Left kidney (tissue), 2 donors: ENCODE measurements around the gene CTNNA2. TPM values are rescaled to one million over a fixed set of nuclear protein-coding genes. Genes with fewer than 3 reads are reported as not detected.

Experiments used
- DNase-seq: peaks from one replicate; pipeline ENCODE4 v3.0.0-alpha.2; 2013
- polyA plus RNA-seq: library from polyadenylated mRNA; unstranded; fragments of 120-200 nt; gene quantifications from one replicate; pipeline ENCODE4 v1.2.1, GENCODE V29; 2013; ENCODE audit not compliant: insufficient read length

The CTNNA2 gene
- polyA plus RNA-seq, 1 donor = 3.9 TPM

DNA sequence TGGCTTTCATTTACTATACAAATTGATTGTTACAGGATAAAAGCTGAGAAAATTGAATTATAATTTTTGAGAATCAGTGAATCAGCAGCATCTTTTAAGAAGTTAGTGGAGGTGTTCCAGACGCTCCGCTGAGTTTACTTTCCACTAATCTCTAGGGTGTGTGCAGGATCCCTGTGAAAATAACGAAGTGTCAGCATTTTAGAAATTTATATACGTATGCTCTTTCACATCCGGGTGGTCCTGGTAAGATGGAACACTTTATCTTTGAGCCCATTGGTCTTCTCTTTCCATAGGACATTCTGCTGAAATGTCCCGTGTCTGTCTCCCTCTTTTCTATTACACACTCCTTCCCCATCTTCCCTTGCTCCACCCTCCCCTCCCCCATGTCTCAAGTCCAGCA, 1060.3 kb downstream of the CTNNA2 start:
- DNase-seq = no peak

DNA sequence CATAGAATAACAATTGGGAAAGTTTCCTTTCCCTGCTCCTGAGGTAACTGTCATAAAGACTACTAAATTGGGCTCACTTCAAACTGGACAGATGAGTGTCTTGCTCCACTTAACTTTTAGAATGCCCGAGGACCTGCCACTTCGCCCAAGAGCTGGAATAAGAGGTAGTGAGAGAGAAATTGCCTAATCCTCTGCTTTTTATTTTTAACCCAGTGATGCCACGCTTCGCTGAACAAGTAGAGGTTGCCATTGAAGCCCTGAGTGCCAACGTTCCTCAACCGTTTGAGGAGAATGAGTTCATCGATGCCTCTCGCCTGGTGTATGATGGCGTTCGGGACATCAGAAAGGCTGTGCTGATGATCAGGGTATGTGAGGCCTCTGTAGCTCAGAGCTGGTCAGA, 1061.1 kb downstream of the CTNNA2 start:
- no peak for DNase-seq

DNA sequence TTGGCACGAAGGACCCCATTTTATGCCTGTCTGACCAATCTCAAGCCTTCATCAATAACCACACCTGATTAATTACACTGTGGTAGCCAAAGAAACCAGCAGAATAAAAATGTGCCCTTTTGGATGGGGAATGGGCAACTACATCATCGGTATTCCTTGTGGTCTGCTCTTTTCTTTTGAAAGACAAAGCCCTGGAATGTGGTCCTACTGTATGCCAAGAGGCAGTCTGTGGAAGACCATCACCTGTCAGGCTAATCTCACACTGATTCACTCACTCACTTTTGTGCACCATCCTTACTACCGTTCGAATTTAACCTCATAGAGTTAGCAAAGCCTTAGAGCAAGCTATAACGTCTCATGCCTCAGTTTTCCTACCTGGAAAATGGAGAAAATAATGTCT, 1066.9 kb downstream of the CTNNA2 start:
- no peak for DNase-seq

DNA sequence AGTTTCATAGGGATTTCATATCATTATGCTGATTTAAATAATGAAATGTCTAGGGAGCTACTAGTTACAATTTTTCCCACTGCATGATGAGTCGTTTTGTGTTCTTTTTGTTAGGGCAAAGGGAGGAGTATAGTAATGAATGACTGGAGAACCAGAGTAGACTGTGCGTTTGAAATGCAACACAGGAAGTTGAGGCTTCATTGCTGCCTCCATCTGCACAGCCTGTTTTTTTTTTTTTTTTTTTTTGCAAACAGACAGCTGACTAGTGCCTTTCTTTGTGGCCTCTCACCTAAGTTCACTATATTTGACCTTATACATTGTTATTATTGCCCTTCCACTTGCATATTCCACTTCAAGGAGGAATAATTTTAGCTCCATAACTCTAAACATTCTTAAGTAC, 1078.4 kb downstream of the CTNNA2 start:
- DNase-seq = no peak

DNA sequence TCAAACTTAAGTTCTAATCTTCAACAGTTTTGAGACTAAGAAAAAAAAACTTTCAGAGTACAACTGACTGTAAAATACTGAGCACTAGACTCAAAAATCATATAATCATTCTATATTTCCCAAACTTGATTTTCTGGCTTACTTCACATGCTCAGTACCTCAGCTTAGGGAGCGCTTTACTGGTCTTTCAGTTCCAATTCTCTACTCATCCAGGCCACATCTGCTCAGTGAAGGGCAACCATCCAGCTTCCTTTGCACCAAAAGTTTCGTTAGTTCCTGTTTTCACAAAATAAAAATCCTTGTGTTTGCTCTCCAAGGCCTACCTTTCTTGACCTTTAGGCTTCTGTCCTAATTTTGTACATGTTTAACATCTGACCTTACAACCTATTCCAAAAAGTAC, 1079.3 kb downstream of the CTNNA2 start:
- no peak for DNase-seq

DNA sequence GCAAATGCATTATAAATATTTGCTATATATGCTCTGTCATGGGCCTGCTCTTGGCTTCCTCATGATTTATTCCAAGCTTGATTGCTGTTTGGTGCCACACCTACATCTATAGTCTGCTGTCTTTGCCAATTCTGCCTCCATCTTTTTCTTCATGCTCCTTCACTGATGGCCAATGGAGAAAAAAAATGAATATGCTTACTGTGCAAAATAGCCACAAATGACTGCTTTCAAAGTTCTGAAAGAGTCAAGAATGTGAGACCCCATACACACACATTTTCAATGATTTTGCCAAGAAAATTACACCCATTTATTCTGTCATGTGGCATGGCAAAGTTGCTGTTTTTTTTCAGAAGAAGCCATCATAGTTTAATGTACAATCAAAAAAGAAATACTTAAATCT, 1097.3 kb downstream of the CTNNA2 start:
- no peak for DNase-seq

DNA sequence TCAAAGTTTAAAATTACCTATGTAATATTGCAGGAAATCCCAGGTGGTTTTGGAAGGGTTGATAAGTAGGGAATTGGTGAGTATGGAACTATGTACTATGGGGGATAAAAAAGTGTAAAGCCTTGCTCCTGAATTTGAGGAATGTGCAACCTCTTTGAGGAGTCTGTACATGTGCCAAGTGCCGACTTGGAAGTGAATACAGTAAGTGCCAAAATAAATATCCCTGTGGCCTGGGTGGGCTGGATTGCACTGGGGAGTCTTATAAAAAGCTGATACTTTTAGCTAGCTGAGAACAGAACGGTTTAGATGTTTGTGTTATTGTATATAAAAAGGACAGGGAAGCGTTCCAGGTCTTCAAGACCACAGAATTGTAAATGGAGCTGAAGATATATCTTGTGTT, 1108.8 kb downstream of the CTNNA2 start:
- DNase-seq = no peak

DNA sequence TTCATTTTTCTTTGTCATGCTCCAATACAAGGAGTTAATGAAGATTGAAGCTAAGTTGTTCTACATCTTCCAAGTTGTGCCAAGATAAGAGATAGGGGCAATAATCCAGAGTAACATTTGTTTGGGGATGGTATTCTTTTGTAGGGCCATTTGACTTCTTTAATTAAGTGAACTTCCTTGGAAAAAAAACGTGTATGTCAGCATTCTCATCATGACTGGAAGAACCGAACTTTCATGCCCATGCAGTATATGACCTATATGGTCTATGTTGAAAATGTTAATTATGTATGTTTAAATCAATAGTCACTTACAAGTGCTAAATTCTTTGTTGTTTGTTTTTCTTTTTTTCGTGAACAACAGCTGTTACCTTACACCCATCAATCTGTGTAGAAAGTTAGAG, 1111.2 kb downstream of the CTNNA2 start:
- DNase-seq = no peak

DNA sequence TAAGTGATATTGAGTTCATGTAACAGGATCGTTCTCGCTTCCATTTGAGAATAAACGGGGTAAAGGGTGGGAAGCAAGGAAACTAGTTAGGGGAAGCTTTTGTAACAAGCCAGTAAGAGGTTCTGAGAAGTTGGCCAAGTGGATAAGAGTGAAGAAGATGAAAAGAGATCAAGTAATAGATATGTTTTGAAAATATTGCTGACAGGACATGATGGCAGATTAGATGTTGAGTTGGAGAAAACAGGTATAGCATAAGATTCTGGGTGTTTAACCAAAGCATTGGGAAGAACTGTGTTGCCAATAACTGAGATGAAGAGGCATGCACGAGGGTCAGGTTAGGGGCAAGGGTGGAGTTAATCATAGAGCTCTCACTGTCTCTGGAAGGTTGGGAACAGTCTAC, 1121.7 kb downstream of the CTNNA2 start:
- DNase-seq = no peak

DNA sequence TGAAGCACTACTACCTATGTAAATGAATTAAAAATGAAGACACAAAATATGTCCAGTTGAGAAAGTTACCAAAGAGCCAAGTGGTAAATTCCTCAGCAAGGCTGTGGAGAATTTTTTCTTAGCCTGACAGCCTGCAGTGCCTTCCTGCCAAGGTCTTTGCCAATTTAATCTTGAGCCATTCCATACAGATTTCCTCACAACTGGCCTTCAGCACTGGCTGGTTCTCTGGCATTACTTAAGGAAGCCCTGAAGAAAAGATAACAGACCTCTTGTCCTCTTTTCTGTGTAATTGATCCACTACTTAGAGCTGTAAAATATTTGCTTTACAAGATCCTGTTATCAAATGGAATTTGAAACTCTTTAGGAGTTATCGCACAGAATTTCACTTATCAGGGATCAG, 1125.9 kb downstream of the CTNNA2 start:
- DNase-seq = no peak

DNA sequence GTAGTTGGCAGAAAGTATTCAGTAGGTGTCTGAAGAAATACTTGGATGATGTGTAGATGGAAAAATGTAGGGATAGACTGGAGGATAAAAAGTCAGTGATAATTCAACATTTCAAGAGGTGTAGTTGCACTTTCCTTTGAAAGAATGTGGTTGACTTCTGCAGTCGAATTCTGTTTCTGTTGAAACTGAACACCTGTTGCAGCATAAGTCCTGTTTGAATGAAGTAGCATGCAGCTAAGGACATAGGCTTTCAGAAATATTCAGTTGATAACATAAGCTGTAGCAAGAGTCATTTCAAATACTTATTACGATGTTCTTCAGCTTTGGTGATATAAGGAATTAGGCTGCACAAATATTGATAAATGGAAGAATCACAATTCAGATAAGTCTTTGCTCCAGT, 1129.6 kb downstream of the CTNNA2 start:
- no peak for DNase-seq

DNA sequence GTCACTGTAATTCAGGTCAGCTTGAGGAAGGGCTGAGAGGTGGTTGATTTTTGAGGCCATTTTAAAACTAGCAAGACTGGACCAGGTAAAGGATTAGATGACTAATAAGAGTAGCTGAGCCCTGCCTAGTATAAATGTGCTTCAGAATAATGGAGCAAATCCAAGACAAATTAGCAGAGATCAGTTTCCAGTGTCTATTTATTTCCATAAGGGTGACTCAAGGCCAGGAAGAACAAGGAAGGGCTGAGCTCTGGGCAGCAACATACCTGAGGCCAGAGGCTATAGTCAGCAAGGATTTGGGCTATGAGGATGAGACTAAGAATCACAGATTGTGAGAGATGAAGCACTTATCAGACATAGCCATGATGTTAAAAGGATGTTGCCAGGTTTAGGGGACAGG, 1130.7 kb downstream of the CTNNA2 start:
- DNase-seq = no peak

DNA sequence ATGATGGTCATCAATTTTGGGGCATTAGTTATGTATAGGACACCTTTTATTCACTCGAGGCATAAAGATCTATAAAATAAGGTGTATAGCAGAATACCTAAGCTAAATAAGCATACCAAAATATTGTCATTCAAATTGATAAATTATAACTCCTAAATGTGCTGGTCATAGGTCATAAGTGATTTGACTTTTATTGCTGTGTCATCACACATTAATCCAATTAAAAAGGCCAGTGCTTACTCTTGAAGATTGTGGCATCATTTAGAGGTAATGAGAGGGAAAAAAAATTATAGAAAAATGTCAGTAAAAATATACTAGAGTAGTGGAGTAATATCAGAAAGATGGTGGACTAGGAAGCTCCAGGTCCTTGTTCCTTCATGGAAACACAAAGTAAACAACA, 1138.6 kb downstream of the CTNNA2 start:
- DNase-seq = no peak

DNA sequence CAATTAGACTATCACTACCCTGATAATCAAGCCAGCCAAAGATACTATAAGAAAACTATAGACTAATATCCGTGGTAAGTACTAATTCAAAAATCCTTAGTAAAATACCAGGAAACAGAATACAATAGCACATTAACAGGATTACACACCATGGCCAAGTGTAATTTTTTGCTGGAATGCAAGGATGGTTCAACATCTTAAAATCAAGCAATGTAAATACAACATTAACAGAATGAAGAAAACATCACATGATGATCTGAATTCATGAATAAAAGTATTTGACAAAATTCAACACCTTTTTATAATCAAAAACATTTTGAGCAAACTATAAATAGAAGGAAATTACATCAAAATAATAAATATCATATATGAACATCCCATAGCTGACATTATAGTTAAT, 1142.4 kb downstream of the CTNNA2 start:
- DNase-seq = no peak

DNA sequence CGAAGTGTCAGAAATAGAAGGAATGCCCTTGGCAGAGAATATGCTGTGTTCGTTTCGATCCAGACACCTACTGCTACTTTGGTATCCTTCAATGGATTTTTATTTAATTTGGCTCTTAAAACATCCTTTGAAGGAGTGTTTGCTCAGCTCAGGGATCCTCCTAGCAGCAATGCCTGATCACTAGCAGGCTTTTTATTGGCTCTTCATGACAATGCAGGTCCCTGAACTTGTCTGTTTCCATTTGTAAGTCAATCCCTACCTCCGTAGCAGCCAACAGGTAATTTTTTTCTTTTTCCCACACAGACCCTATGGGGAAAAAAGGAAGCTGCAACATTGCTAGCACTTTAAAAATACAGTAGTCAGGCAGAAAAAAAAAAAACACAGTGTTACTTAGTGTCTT, 1157.9 kb downstream of the CTNNA2 start:
- no peak for DNase-seq

DNA sequence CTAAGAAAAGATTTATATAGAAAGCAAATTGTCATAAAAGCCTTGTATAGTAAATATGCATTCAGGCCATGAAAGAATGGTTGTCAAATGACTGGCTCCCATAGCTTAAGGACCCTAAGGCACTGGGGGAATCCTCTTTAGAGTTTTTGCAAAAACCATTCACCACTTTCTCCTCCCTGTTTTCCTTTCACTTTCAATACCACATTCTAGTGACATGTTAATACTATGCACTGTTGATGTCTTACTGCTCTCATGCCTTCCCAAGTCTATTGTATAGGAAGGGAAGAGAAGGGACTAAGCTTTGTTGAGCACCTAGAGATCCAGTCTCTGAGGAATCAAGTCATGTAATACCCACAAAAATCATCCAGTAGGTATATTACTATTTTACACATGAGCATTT, 1174.7 kb downstream of the CTNNA2 start:
- no peak for DNase-seq

DNA sequence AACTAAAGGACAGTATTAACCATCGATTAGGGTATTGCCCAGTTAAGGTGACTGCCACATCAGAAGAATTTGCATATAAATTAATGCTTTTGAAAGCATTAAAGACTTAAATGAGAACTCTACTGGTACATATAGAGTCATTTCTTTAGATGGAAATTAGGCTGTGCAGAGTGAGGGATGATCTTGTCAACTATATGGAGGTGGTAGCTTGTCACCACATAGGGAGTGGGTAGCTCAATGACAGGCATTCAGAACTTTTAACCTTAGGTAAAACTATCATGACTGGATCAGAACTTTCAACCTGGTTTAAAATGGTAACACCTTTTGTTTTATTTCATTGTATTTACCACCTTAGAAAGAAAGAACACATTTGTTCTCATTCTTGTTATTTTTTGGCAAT, 1176.3 kb downstream of the CTNNA2 start:
- DNase-seq = no peak
